ENCODE results near the gene DNAJC24. TPM values are rescaled to one million over a fixed set of nuclear protein-coding genes. Genes with fewer than 3 reads are reported as not detected.

The DNAJC24 gene
- total RNA-seq, 4 donors from 2014 or later, result 13.1 to 20.1 (median 16.6) TPM

GRCh38 chr11:31326470-31327148 is 43.1 kb upstream of the DNAJC24 start:
- TF ChIP-seq CTCF (IDR thresholded peaks at IDR 0.05 in 4 of 5, conservative IDR thresholded peaks at IDR 0.05 in 1 of 5), result no peak
- TF ChIP-seq POLR2A (IDR thresholded peaks at IDR 0.05), result no peak
- Histone ChIP-seq H3K4me1 (no peaks in the 10 kb centered on the region), H3K27ac (no peak overlapping the region), H3K4me3 (no peak overlapping the region), H3K36me3 (no peaks in the 10 kb centered on the region), H3K27me3 (no peaks in the 10 kb centered on the region), H3K9me3 (no peaks in the 10 kb centered on the region)
- intact Hi-C loops (cut with DNase I; ENCODE audit: low total_unique reads) (no loop called here), in situ Hi-C loops (cut with MboI; ENCODE audit: low sequenced_read_pairs in 4 of 4) (no loop called here)
- no peak for ATAC-seq
- no peak for DNase-seq

- ATAC-seq (no peak), DNase-seq (no peak)
- Histone ChIP-seq H3K9me3 (no peaks in the 10 kb centered on the region), H3K27ac (no peak overlapping the region), H3K4me3 (no peak overlapping the region), H3K27me3 (no peaks in the 10 kb centered on the region), H3K36me3 (no peaks in the 10 kb centered on the region), H3K4me1 (no peaks in the 10 kb centered on the region)
- intact Hi-C loops (cut with DNase I; ENCODE audit: low total_unique reads), result no loop called here
- in situ Hi-C loops (cut with MboI; ENCODE audit: low sequenced_read_pairs in 4 of 4), result no loop called here
- TF ChIP-seq CTCF (IDR thresholded peaks at IDR 0.05 in 4 of 5, conservative IDR thresholded peaks at IDR 0.05 in 1 of 5) (no peak), POLR2A (IDR thresholded peaks at IDR 0.05) (no peak)
Observed at GRCh38 chr11:31327417-31327816, 42.2 kb upstream of the DNAJC24 start.

- intact Hi-C loops (cut with DNase I; ENCODE audit: low total_unique reads), result no loop called here
- ATAC-seq (no peak), DNase-seq (no peak)
- Histone ChIP-seq H3K27ac (no peak overlapping the region), H3K27me3 (no peaks in the 10 kb centered on the region), H3K36me3 (no peaks in the 10 kb centered on the region), H3K4me3 (no peak overlapping the region), H3K9me3 (no peaks in the 10 kb centered on the region), H3K4me1 (no peaks in the 10 kb centered on the region)
- in situ Hi-C loops (cut with MboI; ENCODE audit: low sequenced_read_pairs in 4 of 4), result no loop called here
- TF ChIP-seq CTCF (IDR thresholded peaks at IDR 0.05 in 4 of 5, conservative IDR thresholded peaks at IDR 0.05 in 1 of 5) (no peak), POLR2A (IDR thresholded peaks at IDR 0.05) (no peak)
Observed at GRCh38 chr11:31328697-31329096, 41.0 kb upstream of the DNAJC24 start.

GRCh38 chr11:31337806-31338205 is 31.9 kb upstream of the DNAJC24 start:
- intact Hi-C loops (cut with DNase I; ENCODE audit: low total_unique reads) (no loop called here), in situ Hi-C loops (cut with MboI; ENCODE audit: low sequenced_read_pairs in 4 of 4) (no loop called here)
- DNase-seq (no peak), ATAC-seq (no peak)
- no peak overlapping the region for H3K27ac ChIP-seq
- TF ChIP-seq POLR2A (IDR thresholded peaks at IDR 0.05) (no peak), CTCF (IDR thresholded peaks at IDR 0.05 in 4 of 5, conservative IDR thresholded peaks at IDR 0.05 in 1 of 5) (no peak)
- no peak overlapping the region for H3K4me3 ChIP-seq
- H3K27me3 ChIP-seq, result no peaks in the 10 kb centered on the region
- H3K4me1 ChIP-seq, result no peaks in the 10 kb centered on the region
- no peaks in the 10 kb centered on the region for H3K9me3 ChIP-seq
- no peaks in the 10 kb centered on the region for H3K36me3 ChIP-seq

All from gastrocnemius medialis (tissue), 4 donors.